HepG2 (cell line): ENCODE measurements around the gene ITK. TPM values are rescaled to one million over a fixed set of nuclear protein-coding genes. Genes with fewer than 3 reads are reported as not detected.

ENCODE experiments used
- ATAC-seq: fragments of 200-7000 bp; cut with Tn5 transposase; 3 replicates; pipeline ENCODE4 v1.9.1; 2020; ENCODE audit warnings: mild to moderate bottlenecking, moderate library complexity
- BruUV-seq: library from RNA; stranded (reverse); fragments of 400-500 nt; replicated peaks from 2 replicates; lab custom pipeline; 2021; lab: Mats Ljungman, UMichigan
- CTCF ChIA-PET: fragments of 300-600 bp; formaldehyde crosslinking; extraction: SDS; loops from one replicate; lab custom pipeline; 2021; ENCODE audit warnings: low total read pairs, inconsistent platforms, low intra/inter-chr PET ratio; lab: Yijun Ruan, JAX
- POLR2A ChIA-PET: fragments of 350-600 bp; sonication (Branson Sonifier 250); formaldehyde crosslinking; loops from one replicate; lab custom pipeline; 2020; ENCODE audit warnings: antibody characterized with exemption, inconsistent platforms; lab: Yijun Ruan, JAX
- DNase-seq: peaks from one replicate; pipeline ENCODE4 v3.0.0-alpha.2; 2015; ENCODE audit warnings: low spot score
- FAIRE-seq: peaks from 3 replicates; lab custom pipeline; 2011; peaks lifted over from hg19 to GRCh38; lab: Jason Lieb, UNC
- H2AFZ ChIP-seq: one replicate; pipeline ENCODE4 v1.6.1; 2011; ENCODE audit warnings: low read length, inconsistent platforms
- H3K27ac ChIP-seq: fragments of 300-600 bp; 3 replicates; pipeline ENCODE4 v1.8.0; 2011; ENCODE audit warnings: mixed run types, mild to moderate bottlenecking, mixed read lengths, low read length, inconsistent platforms; ENCODE audit not compliant: insufficient read depth; ENCODE audit errors: extremely low read length
- H3K27me3 ChIP-seq, 2 experiments: fragments of 200-600 bp in 1 of 2; 2 replicates in 1 of 2; 3 replicates in 1 of 2; pipeline versions ENCODE4 v1.6.0 to v1.8.0; 2011; ENCODE audit warnings: low read length in 2 of 2, mild to moderate bottlenecking in 2 of 2, moderate library complexity in 2 of 2, inconsistent platforms in 1 of 2; ENCODE audit not compliant: insufficient read depth in 2 of 2, control insufficient read depth in 1 of 2
- H3K36me3 ChIP-seq, 2 experiments: fragments of 200-600 bp in 1 of 2; replicated peaks in 1 of 2; 2 replicates in 1 of 2; 3 replicates in 1 of 2; pipeline versions ENCODE4 v1.5.1 to v1.8.0; 2011; ENCODE audit warnings: low read length in 2 of 2, inconsistent platforms in 1 of 2; ENCODE audit not compliant: insufficient read depth in 2 of 2, control insufficient read depth in 1 of 2
- H3K4me1 ChIP-seq: 2 replicates; pipeline ENCODE4 v1.5.1; 2012; ENCODE audit warnings: low read length, inconsistent platforms; ENCODE audit not compliant: insufficient read depth
- H3K4me2 ChIP-seq: 2 replicates; pipeline ENCODE4 v1.6.0; 2011; ENCODE audit warnings: low read depth, low read length, inconsistent platforms
- H3K4me3 ChIP-seq, 3 experiments: fragments of 200-600 bp in 1 of 3; sonication (generic), shearing (Covaris generic) in 1 of 3; replicated peaks in 1 of 3; 2 replicates each; pipeline ENCODE4 v1.5.1; 2011 to 2016; ENCODE audit warnings: low read length in 3 of 3, inconsistent platforms in 2 of 3, low read depth in 2 of 3, mild to moderate bottlenecking in 2 of 3, control low read depth in 1 of 3, mixed read lengths in 1 of 3; ENCODE audit not compliant: insufficient read depth in 1 of 3
- H3K79me2 ChIP-seq: one replicate; pipeline ENCODE4 v1.6.1; 2011; ENCODE audit warnings: low read length, inconsistent platforms; ENCODE audit not compliant: insufficient read depth
- H3K9ac ChIP-seq: 2 replicates; pipeline ENCODE4 v1.6.0; 2011; ENCODE audit warnings: mild to moderate bottlenecking, low read depth, low read length, inconsistent platforms; ENCODE audit not compliant: insufficient read depth
- H3K9me3 ChIP-seq: 2 replicates; pipeline ENCODE4 v1.5.1; 2012; ENCODE audit warnings: mild to moderate bottlenecking, low read length
- H4K20me1 ChIP-seq: 2 replicates; pipeline ENCODE4 v1.6.0; 2011; ENCODE audit warnings: inconsistent platforms, mild to moderate bottlenecking, low read length, moderate library complexity; ENCODE audit not compliant: insufficient read depth
- FOXA1 ChIP-seq, 2 experiments: fragments of 450-650 bp in 1 of 2; sonication (generic) in 1 of 2; formaldehyde crosslinking in 1 of 2; IDR thresholded peaks; 2 replicates each; pipeline versions ENCODE4 v1.4.0 to v1.6.1; 2016 to 2020; ENCODE audit warnings: missing genetic modification reagents in 1 of 2
- FOXC1 ChIP-seq: sonication (generic); formaldehyde crosslinking; IDR thresholded peaks from 2 replicates; pipeline ENCODE4 v1.8.0; 2022; ENCODE audit warnings: mild to moderate bottlenecking, missing genetic modification reagents, borderline replicate concordance
- FOXO1 ChIP-seq: sonication (generic); formaldehyde crosslinking; IDR thresholded peaks from 2 replicates; pipeline ENCODE4 v1.4.0; 2020; ENCODE audit warnings: missing genetic modification reagents
- GATA4 ChIP-seq: sonication (generic); IDR thresholded peaks from 2 replicates; pipeline ENCODE4 v1.6.1; 2016; ENCODE audit warnings: antibody characterized with exemption, low read depth, borderline replicate concordance
- POGK ChIP-seq: sonication (generic); formaldehyde crosslinking; conservative IDR thresholded peaks from 2 replicates; pipeline ENCODE4 v1.8.0; 2022; ENCODE audit warnings: mild to moderate bottlenecking, moderate library complexity, missing genetic modification reagents
- SMYD3 ChIP-seq: sonication (generic); formaldehyde crosslinking; IDR thresholded peaks from 2 replicates; pipeline ENCODE4 v1.8.1; 2023; ENCODE audit warnings: mild to moderate bottlenecking, missing genetic modification reagents
- SP4 ChIP-seq: sonication (generic); formaldehyde crosslinking; IDR thresholded peaks from 2 replicates; pipeline ENCODE4 v1.8.1; 2023; ENCODE audit warnings: mild to moderate bottlenecking, missing genetic modification reagents
- ZFP41 ChIP-seq: sonication (generic); formaldehyde crosslinking; IDR thresholded peaks from 2 replicates; pipeline ENCODE4 v1.4.0; 2020; ENCODE audit warnings: mild to moderate bottlenecking, missing genetic modification reagents, borderline replicate concordance
- ZNF30 ChIP-seq: sonication (generic); formaldehyde crosslinking; IDR thresholded peaks from 2 replicates; pipeline ENCODE4 v1.5.0; 2020; ENCODE audit warnings: mild to moderate bottlenecking, missing genetic modification reagents
- ZNF343 ChIP-seq: sonication (generic); formaldehyde crosslinking; IDR thresholded peaks from 2 replicates; pipeline ENCODE4 v1.4.0; 2020; ENCODE audit warnings: mild to moderate bottlenecking, missing genetic modification reagents
- ZNF431 ChIP-seq: sonication (generic); formaldehyde crosslinking; IDR thresholded peaks from 2 replicates; pipeline ENCODE4 v1.9.0; 2022; ENCODE audit warnings: missing genetic modification reagents, low read depth, mild to moderate bottlenecking, borderline replicate concordance
- ZNF546 ChIP-seq: sonication (generic); formaldehyde crosslinking; conservative IDR thresholded peaks from 2 replicates; pipeline ENCODE4 v1.8.1; 2023; ENCODE audit warnings: mild to moderate bottlenecking, missing genetic modification reagents
- WGBS: methylation state at CpG from one replicate; pipeline ENCODE4 v1.1.6; 2017; ENCODE audit warnings: low lambda C conversion rate; 5-methylcytosine and 5-hydroxymethylcytosine counted together
- in situ Hi-C: cut with HindIII; loops from 2 replicates; pipeline ENCODE4 v1.10.0; 2017; ENCODE audit warnings: low pct_unique_long_range_greater_than_20kb; ENCODE audit not compliant: extremely low pct_ligation_motif_present
- intact Hi-C: fragments of 100-400 bp; cut with micrococcal nuclease; formaldehyde crosslinking; loops from one replicate; pipeline ENCODE4 v1.10.0; 2022; ENCODE audit not compliant: unreplicated experiment
- polyA plus RNA-seq, 8 experiments: library from polyadenylated mRNA; depleted of rRNA in 3 of 8; stranded (reverse) in 7 of 8; unstranded in 1 of 8; fragments of >200 nt; fragmentation: Illumina TruSeq in 4 of 8; extraction: Trizol in 4 of 8; gene quantifications; 2 replicates each; pipeline versions ENCODE4 v1.2.1 to v1.2.3, GENCODE V29; 2011 to 2016; ENCODE audit warnings: low read depth in 4 of 8, missing spikeins in 1 of 8, mixed read lengths in 1 of 8; ENCODE audit not compliant: insufficient read depth in 1 of 8
- total RNA-seq, 5 experiments: library from RNA; depleted of rRNA; stranded (reverse); fragments of >200 nt; fragmentation: Illumina TruSeq; extraction: Trizol; gene quantifications; 2 replicates each; pipeline ENCODE4 v1.2.3, GENCODE V29; 2016; ENCODE audit warnings: low read depth in 1 of 5

ITK gene
- total and polyA plus RNA-seq, 2 of the 13 experiments (the other 11 are each of a cell fraction or from before 2014, with no cell fraction given) = 0.01 TPM; not detected in 1

- H3K4me1 ChIP-seq = no peaks in the 10 kb centered on the region
- no peak for FAIRE-seq
- CTCF ChIA-PET = no interaction called here
These were observed 52.9 kb downstream of the ITK start for GRCh38 chr5:157233515-157233914.

GRCh38 chr5:157236423-157236822, 55.8 kb downstream of the ITK start:
- H3K79me2 ChIP-seq = no peaks in the 10 kb centered on the region
- 41% methylated on average over 3 of the region's 3 CpGs for WGBS
- intact Hi-C loops (no loop called here), in situ Hi-C loops (no loop called here)
- H3K9ac ChIP-seq = no peak overlapping the region
- CTCF ChIA-PET = no interaction called here
- H2AFZ ChIP-seq = no peak overlapping the region
- H3K27ac ChIP-seq = no peak overlapping the region
- no peaks in the 10 kb centered on the region for H3K36me3 ChIP-seq
- POLR2A ChIA-PET = no interaction called here
- H3K9me3 ChIP-seq = no peaks in the 10 kb centered on the region
- peaks cover 2 to 15% of the 10 kb centered on the region in 2 experiments; a peak in 2 of 5 replicates for H3K27me3 ChIP-seq
- H3K4me1 ChIP-seq = no peaks in the 10 kb centered on the region
- H3K4me3 ChIP-seq = no peak overlapping the region
- TF ChIP-seq ZNF343 (CRISPR knock-in tag) (no peak), ZNF431 (CRISPR knock-in tag) (no peak), FOXA1 (IDR thresholded peaks at IDR 0.05) (no peak), FOXA1 (CRISPR knock-in tag; IDR thresholded peaks at IDR 0.05) (no peak), GATA4 (no peak), ZFP41 (no peak)
- FAIRE-seq = no peak
- DNase-seq = no peak
- ATAC-seq = no peak
- H4K20me1 ChIP-seq = no peaks in the 10 kb centered on the region
- no TSS peak for BruUV-seq
- no peak overlapping the region for H3K4me2 ChIP-seq

More at GRCh38 chr5:157233515-157233914, 52.9 kb downstream of the ITK start:
- Histone ChIP-seq H3K79me2 (no peaks in the 10 kb centered on the region), H3K27me3 (peaks cover 2 to 9% of the 10 kb centered on the region in 2 experiments; a peak in 2 of 5 replicates), H2AFZ (no peak overlapping the region), H4K20me1 (no peaks in the 10 kb centered on the region), H3K9ac (no peak overlapping the region), H3K4me3 (no peak overlapping the region), H3K4me2 (no peak overlapping the region), H3K36me3 (no peaks in the 10 kb centered on the region), H3K9me3 (no peaks in the 10 kb centered on the region), H3K27ac (no peak overlapping the region)
- POLR2A ChIA-PET = no interaction called here
- no peak for DNase-seq
- intact Hi-C loops (no loop called here), in situ Hi-C loops (no loop called here)
- BruUV-seq = no TSS peak
- 36% methylated on average over 3 of the region's 3 CpGs for WGBS
- TF ChIP-seq SMYD3 (no peak), ZNF546 (CRISPR knock-in tag) (no peak), POGK (no peak), ZNF30 (no peak), FOXC1 (CRISPR knock-in tag) (no peak), FOXO1 (CRISPR knock-in tag) (no peak), SP4 (no peak)
- ATAC-seq = no peak
